Calu3 (cell line): ENCODE data around the gene IL3. TPM values are rescaled to one million over a fixed set of nuclear protein-coding genes. Genes with fewer than 3 reads are reported as not detected.

Experiments
- BruUV-seq: library from RNA; stranded (reverse); fragments of 400-500 nt; replicated peaks from 2 replicates; lab custom pipeline; 2021; lab: Mats Ljungman, UMichigan
- CTCF ChIA-PET: fragments of 300-600 bp; sonication (Branson Sonifier 250); formaldehyde crosslinking; loops from one replicate; lab custom pipeline; 2022; ENCODE audit warnings: antibody characterized with exemption; lab: Charles Lee
- DNase-seq: peaks from one replicate; pipeline ENCODE4 v3.0.0; 2022
- H3K27ac Mint-ChIP-seq: one replicate; pipeline ENCODE4 v1.8.0; 2022; ENCODE audit warnings: mixed read lengths; ENCODE audit not compliant: unreplicated experiment
- H3K27me3 Mint-ChIP-seq: one replicate; pipeline ENCODE4 v1.8.0; 2022; ENCODE audit warnings: mixed read lengths; ENCODE audit not compliant: unreplicated experiment
- H3K36me3 Mint-ChIP-seq: one replicate; pipeline ENCODE4 v1.8.0; 2022; ENCODE audit warnings: mild to moderate bottlenecking, moderate library complexity, mixed read lengths; ENCODE audit not compliant: insufficient read depth, unreplicated experiment
- H3K4me1 Mint-ChIP-seq: one replicate; pipeline ENCODE4 v1.8.0; 2022; ENCODE audit warnings: mild to moderate bottlenecking, low read depth, mixed read lengths; ENCODE audit not compliant: unreplicated experiment
- H3K4me3 Mint-ChIP-seq: one replicate; pipeline ENCODE4 v1.8.0; 2022; ENCODE audit warnings: mild to moderate bottlenecking, low read depth, moderate library complexity, mixed read lengths; ENCODE audit not compliant: unreplicated experiment
- H3K9me3 Mint-ChIP-seq: one replicate; pipeline ENCODE4 v1.8.0; 2022; ENCODE audit warnings: low read depth, mixed read lengths; ENCODE audit not compliant: unreplicated experiment
- CTCF ChIP-seq: fragments of 200-600 bp; IDR thresholded peaks from one replicate; pipeline ENCODE4 v1.8.0; 2022; ENCODE audit warnings: antibody characterized with exemption; ENCODE audit not compliant: unreplicated experiment
- intact Hi-C: fragments of 100-400 bp; cut with micrococcal nuclease; formaldehyde crosslinking; loops from one replicate; pipeline ENCODE4 v1.10.0; 2022; ENCODE audit not compliant: unreplicated experiment
- total RNA-seq: library from RNA; stranded (reverse); gene quantifications from 2 replicates; pipeline ENCODE4 v1.2.3, GENCODE V29; 2022

IL3 gene
- total RNA-seq, 1 experiment from 2014 or later = not detected

GRCh38 chr5:132052520-132052919 is 7.9 kb upstream of the IL3 start:
- H3K4me1 Mint-ChIP-seq = no peaks in the 10 kb centered on the region
- BruUV-seq = no TSS peak
- TF ChIP-seq CTCF = no peak
- CTCF ChIA-PET = no interaction called here
- H3K9me3 Mint-ChIP-seq = no peaks in the 10 kb centered on the region
- no peak overlapping the region for H3K27ac Mint-ChIP-seq
- no peaks in the 10 kb centered on the region for H3K36me3 Mint-ChIP-seq
- peaks cover 70% of the 10 kb centered on the region for H3K27me3 Mint-ChIP-seq
- no peak overlapping the region for H3K4me3 Mint-ChIP-seq
- no peak for DNase-seq
- intact Hi-C loops = no loop called here

DNA sequence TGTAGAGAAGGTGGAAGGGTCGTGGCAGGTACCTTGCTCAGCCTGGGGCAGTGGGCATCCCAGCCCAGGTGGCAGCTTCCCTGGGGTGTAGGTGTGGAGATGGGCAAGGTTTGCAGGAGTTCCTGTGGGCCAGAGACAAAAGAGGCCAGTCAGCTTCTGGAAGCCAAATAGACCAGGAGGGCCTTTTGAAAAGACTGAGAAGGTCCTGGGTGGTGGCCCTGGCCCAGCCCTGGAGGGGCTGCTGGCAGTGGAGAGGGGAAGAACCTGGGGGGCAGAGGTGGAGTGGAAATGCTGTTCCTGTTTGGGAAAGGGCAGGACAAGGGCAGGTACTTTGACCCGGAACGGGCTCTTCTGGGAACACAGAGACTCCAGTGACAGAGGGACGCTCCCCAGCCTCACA is 7.0 kb upstream of the IL3 start:
- DNase-seq = no peak
- no peak overlapping the region for H3K4me3 Mint-ChIP-seq
- H3K36me3 Mint-ChIP-seq = no peaks in the 10 kb centered on the region
- no peaks in the 10 kb centered on the region for H3K4me1 Mint-ChIP-seq
- H3K27me3 Mint-ChIP-seq = peaks cover 80% of the 10 kb centered on the region
- TF ChIP-seq CTCF = no peak
- H3K9me3 Mint-ChIP-seq = no peaks in the 10 kb centered on the region
- CTCF ChIA-PET = no interaction called here
- no TSS peak for BruUV-seq
- intact Hi-C loops = no loop called here
- no peak overlapping the region for H3K27ac Mint-ChIP-seq

DNA sequence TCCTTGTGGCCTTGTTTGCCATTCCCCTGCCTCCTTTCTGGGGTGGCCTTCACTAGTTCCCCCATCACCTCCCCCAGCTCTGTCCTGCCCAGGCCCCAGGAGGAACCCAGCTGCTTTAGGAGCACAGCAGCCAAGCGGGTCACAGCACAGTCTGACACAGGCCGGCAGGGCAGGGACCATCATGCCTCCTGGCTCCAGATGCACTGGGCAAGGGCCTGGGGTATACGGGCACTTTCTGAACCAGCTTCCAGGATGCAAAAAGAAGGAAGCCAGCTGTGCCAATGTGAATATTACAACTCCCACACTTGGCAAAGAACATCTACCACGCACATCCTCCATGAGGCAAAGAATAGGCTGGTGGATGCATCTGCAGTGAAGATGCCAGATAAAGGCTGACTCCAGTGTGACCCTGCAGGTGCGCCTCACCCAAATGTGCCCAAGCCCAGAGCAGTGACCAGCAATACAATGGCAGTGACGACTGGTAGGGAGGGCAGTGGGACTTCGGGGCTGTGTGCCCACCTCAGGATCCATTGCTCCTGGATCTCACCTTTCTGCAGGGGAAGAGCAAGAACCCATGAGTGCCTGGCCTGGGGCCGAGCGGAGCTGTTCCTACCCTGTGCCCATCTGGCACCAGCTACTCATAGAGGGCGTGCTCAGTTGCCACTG is 6.3 kb upstream of the IL3 start:
- Mint-ChIP-seq H3K27ac (no peak overlapping the region), H3K4me3 (no peak overlapping the region), H3K4me1 (no peaks in the 10 kb centered on the region), H3K27me3 (peaks cover 81% of the 10 kb centered on the region), H3K9me3 (no peaks in the 10 kb centered on the region), H3K36me3 (no peaks in the 10 kb centered on the region)
- intact Hi-C loops = no loop called here
- BruUV-seq = no TSS peak
- no peak for TF ChIP-seq CTCF
- CTCF ChIA-PET = no interaction called here
- DNase-seq = no peak

DNA sequence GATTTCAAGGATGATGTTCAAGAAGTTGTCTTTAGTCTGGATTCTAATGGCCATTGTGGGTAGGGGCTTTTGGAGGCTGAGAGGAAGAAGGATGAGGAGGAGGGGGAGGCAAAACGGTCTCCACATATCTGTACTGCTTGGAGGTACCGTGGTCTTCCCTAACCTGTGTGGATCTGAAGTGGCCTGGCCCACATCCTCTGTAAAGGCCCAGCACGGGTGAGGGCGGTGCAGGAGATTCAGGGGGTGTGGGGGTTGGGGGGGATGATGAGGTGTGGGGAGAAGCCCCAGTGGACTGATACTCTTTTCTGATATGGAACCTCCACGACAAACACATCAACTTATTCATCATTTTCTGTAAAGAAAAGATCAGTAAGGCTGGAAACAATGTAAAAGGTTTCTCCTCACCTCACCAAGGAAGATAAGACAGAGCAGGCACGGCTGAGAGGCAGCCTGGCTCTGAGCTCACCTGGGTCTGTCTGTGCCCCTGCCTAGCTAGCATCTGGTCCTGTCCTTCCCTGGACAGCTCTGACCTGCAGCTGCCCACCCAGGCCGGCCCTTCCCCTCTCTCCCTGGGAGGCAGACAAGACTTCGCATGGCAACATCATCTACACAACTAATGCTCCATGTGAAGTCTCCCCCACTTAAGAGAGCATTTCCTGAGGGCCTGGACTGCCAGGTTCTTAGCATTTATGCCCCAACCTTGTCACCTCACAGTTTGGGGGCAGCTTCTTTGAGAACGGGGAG is 5.6 kb upstream of the IL3 start:
- no peak overlapping the region for H3K4me3 Mint-ChIP-seq
- CTCF ChIA-PET = interaction anchor here (0.9 kb wide), 1 partner anchor 53 kb away, joined by 3 read pairs; no protein-coding TSS in a partner anchor
- no peak for DNase-seq
- no peak overlapping the region for H3K27ac Mint-ChIP-seq
- no TSS peak for BruUV-seq
- intact Hi-C loops = no loop called here
- no peaks in the 10 kb centered on the region for H3K9me3 Mint-ChIP-seq
- TF ChIP-seq CTCF = no peak
- peaks cover 79% of the 10 kb centered on the region for H3K27me3 Mint-ChIP-seq
- no peaks in the 10 kb centered on the region for H3K4me1 Mint-ChIP-seq
- no peaks in the 10 kb centered on the region for H3K36me3 Mint-ChIP-seq
